Activated T-helper 9 cell treated with anti-CD3 and anti-CD28 coated beads, Interleukin-2, amount 50 U/mL, for 16 hours (primary cell): ENCODE results near the gene CUTA.

Experiments used
- DNase-seq: peaks from one replicate; pipeline ENCODE4 v3.0.0-alpha.2; 2020; ENCODE audit warnings: low read depth

Gene CUTA

GRCh38 chr6:33438978-33439594, 21.2 kb upstream of the CUTA start:
- DNase-seq, result no peak

- DNase-seq, result no peak
Measured at GRCh38 chr6:33437666-33438065, 19.8 kb upstream of the CUTA start.

DNA sequence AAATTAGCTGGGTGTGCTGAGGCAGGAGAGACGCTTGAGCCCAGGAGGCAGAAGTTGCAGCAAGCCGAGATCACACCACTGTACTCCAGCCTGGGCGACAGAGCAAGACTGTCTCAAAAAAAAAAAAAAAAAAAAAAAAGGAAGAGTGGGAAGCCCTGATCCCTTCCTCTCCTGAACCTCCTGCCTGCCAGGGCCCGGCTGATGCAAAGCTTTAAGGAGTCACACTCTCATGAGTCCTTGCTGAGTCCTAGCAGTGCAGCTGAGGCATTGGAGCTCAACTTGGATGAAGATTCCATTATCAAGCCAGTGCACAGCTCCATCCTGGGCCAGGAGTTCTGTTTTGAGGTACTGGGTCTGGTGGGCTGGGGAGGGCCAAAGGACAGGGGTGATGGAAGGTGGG, 17.1 kb upstream of the CUTA start:
- no peak for DNase-seq

- DNase-seq, result no peak
Measured at GRCh38 chr6:33433544-33434191, 15.8 kb upstream of the CUTA start.

DNA sequence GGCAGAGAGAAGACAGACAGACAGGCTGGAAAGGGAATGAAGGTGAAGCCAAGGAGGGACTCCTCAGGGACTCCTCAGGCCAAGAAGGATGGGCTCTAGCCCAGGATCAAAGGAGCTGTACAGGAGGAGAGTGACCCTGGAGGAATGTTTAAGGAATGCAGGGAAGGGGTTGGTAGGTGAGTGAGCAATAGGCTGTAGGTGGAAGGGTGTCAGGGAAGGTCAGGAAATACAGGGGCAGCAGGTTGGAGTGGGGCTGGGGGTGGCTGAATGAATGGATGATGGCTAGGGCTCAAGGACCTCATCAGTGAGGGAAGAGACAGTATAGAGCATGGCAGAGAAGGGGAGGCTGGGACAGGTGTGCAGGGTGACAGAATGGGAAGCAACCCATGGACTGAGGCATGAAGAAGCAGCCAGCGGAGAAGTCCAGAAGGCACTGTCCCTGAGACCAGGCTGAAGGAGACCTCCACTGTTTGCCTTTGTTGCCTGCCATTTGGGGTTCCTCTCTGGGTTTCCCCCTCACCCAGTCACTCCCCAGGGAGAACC, 15.2 kb upstream of the CUTA start:
- DNase-seq, result no peak

DNA sequence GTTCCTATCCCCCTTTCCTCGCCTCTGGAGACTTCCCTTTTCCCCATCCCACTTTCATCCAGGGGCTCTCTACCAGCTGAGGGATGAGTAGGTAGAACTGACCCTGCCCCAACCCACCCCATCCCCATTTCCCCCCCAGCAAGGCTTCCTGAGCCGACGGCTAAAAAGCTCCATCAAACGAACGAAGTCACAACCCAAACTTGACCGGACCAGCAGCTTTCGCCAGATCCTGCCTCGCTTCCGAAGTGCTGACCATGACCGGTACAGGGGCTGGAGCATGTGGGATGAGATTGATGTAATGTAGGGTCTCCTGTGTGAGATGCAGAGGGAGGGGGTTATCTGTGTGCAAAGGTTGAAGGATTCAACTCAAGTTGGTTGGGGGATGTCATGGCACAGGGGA, 14.6 kb upstream of the CUTA start:
- no peak for DNase-seq

- no peak for DNase-seq
Measured at GRCh38 chr6:33431880-33432541, 14.1 kb upstream of the CUTA start.

DNA sequence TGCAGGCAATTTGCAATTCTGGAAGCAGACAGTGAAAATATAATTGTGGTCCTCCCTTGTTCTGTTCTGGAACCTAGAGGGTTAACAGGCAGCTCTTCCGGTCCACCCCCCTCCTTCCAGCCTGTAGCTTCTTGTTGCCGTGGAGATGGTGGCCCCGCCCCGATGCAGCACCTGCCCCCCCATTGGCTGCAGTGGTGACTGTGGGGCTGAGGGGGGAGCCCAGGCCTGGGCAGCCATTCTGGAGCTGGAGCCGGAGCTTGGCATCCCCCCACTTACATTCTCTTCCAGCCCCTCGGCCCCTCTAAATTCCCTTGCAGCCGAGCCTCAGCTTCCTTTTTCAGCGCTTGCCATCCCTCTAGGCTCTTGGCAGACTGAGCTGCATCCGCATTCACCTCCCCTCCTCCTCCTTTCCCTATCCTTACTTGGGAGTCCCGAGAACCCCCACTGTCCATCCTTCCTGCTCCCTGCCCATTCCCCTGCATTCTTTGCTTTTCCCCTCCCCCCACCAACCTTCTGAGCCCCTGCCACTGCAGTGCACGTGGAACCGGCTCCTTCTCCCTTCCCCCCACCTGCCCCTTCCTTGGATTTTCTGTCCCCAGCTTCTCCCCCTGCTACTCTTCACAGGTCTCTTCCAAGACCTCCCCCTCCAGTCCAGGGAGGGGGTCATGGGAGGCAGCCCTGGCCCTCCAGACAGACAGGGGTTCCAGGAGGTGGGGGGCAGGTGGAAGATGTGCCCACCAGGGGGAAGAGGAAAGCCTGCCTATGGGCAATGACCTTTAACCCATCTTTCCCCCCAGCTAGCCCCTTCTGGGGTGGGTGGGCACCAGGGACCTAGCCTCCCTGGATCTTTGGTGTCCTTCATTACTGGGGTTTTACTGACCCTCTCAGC, 13.3 kb upstream of the CUTA start:
- DNase-seq, result peak; percentile 61

- DNase-seq, result no peak
Measured at GRCh38 chr6:33430334-33430733, 12.4 kb upstream of the CUTA start.

DNA sequence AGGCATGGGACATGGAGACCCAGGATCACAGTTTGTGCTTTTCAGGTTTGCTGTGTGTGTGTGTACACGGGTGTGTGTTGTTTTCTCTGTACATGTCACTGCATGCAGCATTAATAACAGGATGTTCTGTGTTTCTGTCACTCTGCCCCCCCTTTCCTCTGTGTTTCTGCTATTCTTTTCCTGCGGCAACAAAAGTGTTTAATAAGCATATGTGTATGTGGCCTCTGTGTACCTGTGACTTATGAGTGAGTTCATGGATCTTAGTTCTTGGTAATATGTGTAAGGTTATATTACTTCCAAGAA, 11.8 kb upstream of the CUTA start:
- no peak for DNase-seq

DNA sequence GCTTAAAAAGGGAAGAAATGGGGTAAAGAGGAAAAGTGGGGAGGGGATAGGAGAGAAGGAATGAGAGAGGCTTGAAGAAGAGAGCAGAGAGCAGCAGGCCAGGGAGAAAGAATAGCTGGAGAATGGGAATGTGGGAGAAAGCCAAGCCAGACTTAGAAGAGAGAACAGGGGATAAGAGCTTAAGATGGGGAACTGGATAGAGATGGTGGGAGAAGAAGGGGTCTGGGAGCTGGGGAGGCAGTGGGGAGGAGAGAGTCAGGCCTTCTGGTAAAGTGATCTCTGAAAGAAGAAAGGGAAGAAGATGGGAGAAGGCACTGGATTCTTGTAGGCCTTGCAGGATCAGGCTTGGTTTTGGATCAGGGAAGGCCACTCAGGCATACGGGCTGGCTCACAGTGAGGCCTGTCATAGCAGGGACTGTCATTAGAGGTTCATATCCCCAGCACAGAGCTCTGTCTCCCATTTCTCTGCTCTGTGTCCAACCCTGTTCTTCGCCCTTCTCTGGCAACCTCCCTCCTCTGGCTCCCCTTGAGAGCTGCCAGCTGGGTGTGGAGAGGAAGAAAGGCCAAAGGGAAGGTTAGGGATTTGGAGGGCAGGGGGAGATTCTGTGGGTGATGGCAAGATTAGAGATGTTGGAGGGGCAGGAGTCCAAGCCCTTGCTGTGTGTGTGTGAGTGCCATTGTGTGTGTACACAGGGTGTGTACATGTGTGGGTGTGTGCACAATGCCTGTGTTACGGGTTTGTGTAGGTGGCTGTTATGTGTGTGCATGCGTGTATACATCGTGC, 11.3 kb upstream of the CUTA start:
- DNase-seq, result no peak

- DNase-seq, result no peak
Measured at GRCh38 chr6:33428224-33428965, 10.5 kb upstream of the CUTA start.

DNA sequence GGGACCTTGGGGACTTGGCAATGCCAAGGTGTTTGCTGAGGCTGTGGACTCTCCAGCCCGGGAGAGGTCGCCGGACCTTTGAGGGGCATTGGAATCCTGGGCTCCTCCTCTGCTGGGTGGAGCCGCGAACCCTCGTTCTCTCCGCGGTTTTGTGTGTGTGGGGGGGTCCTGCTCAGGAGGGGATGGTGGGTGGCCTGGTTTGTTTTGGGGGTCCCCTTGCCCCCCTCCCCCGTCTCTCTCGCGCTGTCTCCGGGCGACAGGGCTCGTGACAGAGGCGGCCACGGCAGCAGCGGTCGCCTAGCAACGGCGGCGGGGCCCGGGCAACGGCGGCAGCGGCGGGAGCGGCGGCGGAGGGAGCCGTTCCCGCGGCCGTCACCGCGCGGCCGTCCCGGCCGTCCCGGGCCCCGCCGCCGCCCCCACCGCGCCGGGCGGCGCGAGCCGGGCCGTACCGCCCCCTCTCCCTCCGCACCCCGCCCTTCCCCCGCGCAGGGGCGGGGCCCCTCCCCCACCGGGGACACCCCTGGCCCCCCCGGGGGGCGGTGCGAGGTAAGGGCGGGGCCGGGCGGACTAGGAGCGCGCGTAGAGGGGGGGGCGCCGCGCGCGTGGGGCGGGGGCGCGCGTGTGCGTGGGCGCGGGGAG, 9.8 kb upstream of the CUTA start:
- DNase-seq, result peak; percentile 46

- DNase-seq, result no peak
Measured at GRCh38 chr6:33426590-33427511, 8.9 kb upstream of the CUTA start.

- DNase-seq, result peak; percentile 72
Measured at GRCh38 chr6:33425668-33426577, 8.0 kb upstream of the CUTA start.

DNA sequence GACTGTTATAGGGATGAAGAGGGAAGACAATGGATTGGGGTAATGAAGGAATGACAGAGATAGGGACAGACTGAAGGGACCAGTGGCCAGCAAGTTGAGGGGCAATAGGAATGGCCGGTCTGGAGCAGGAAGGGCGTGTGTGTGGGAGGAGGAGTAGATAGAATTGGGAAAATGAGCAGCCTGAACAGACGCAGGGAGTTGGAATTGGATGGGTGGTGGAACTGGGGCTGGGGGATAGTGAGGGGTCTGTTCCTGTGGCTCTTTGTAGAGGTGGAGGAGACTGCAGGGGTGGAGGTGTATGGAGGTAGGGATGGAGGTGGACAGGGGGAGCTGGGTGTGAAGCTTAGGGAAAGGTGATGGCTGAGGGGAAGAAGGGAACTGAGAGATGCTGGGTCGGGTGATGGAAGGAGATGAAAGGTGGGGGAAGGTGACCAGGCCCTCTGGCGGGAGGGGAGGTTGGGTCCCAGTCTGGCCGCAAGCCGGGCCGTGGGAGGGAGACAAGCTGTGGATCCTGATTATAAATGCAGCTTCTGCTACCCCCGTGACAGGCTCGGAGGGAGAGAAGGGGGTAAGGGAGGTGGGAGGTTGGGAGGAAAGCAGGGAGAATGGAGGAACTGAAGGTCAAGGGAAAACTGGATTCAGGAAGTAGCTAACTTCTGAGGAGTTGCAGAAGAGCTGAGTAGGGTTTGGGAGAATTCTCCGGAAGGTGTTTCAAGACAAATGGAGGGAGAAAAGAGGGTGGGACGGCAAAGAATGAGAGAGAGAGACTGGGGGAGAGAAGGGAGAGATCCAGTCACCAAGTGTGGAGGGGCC, 7.2 kb upstream of the CUTA start:
- no peak for DNase-seq

DNA sequence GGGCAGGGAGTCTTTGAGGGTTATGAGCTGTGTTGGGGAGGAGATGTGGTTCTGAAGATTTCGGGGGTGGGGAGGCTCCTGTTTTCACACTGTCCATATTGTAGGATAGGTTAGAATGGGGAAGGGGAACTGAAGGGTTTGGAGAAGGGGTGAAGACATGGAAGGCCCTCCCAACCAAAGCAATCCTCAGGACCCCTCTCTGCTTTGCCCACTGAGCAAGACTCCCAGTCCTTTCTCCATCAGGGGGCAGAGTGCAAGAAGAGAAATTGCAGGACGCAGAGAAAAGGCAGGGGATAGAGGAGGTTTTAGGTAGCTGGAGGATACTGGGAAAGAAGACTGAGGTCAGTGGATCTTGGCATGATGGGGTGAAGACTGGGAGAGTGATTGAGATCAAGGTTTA, 5.9 kb upstream of the CUTA start:
- no peak for DNase-seq

DNA sequence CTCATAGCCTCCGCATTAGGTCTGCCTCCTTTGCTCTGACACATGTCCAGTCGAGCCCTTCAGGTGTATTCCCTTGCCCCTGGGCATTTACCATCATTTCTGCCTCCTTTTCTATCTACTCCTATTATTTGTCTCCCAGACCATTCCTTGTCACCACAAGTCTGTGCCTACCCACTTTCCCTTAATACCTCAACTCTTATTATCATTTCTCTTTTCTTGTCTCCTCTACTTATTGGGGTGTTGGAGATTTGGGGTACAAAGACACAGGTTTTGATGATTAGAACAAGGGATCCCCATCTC, 3.4 kb upstream of the CUTA start:
- DNase-seq, result no peak
